Mucosa of descending colon (tissue), 3 donors: ENCODE results near the gene COL23A1. TPM values are rescaled to one million over a fixed set of nuclear protein-coding genes. Genes with fewer than 3 reads are reported as not detected.

ENCODE experiments used
- ATAC-seq: fragments of 200-7000 bp; cut with Tn5 transposase; one replicate; pipeline ENCODE4 v1.9.1; 2020; ENCODE audit warnings: mild to moderate bottlenecking, moderate library complexity
- DNase-seq, 3 donors: peaks; one replicate each; pipeline ENCODE4 v3.0.0-alpha.2; 2020
- H3K36me3 ChIP-seq: fragments of 200-600 bp; one replicate; pipeline ENCODE4 v1.8.0; 2021; ENCODE audit warnings: low read depth, mild to moderate bottlenecking
- H3K4me1 ChIP-seq: fragments of 200-600 bp; one replicate; pipeline ENCODE4 v1.8.0; 2021; ENCODE audit warnings: low read depth, mild to moderate bottlenecking
- H3K4me3 ChIP-seq: fragments of 200-600 bp; one replicate; pipeline ENCODE4 v1.8.0; 2021; ENCODE audit warnings: mild to moderate bottlenecking
- H3K9me3 ChIP-seq: fragments of 200-600 bp; one replicate; pipeline ENCODE4 v1.8.0; 2021; ENCODE audit warnings: mild to moderate bottlenecking
- CTCF ChIP-seq: fragments of 200-600 bp; IDR thresholded peaks from one replicate; pipeline ENCODE4 v1.8.0; 2022; ENCODE audit warnings: antibody characterized with exemption, mild to moderate bottlenecking
- intact Hi-C, 2 donors: fragments of 100-400 bp; cut with DNase I in 1 of 2; cut with micrococcal nuclease in 1 of 2; formaldehyde crosslinking; loops; one replicate each; pipeline versions ENCODE4 v1.11.0 to v1.11.1; 2022; cut with DNase I, micrococcal nuclease
- total RNA-seq, 3 donors: library from RNA; stranded (reverse); fragmentation: NEBNext Ultra II Directional in 2 of 3; extraction: Animal tissue kit (Norgen Biotek cat#: 25700) in 2 of 3; gene quantifications; one replicate each; pipeline versions ENCODE4 v1.2.1 to v1.2.4, GENCODE V29; 2021 to 2023
- donor health status: DM: no; HTN: no; CAD: no; lungs with moderate emphysema.
- donor health status: DM: no; HTN: no; CAD: no.
- donor health status: DM: no; HTN: yes; CAD: no.

The COL23A1 gene
- total RNA-seq, 3 donors from 2014 or later = 0.17 to 2.7 (median 0.43) TPM

GRCh38 chr5:178527458-178528307 lies 62.5 kb downstream of the COL23A1 start:
- no peak for TF ChIP-seq CTCF
- H3K4me1 ChIP-seq = no peaks in the 10 kb centered on the region
- H3K9me3 ChIP-seq = no peaks in the 10 kb centered on the region
- ATAC-seq = no peak
- H3K36me3 ChIP-seq = no peaks in the 10 kb centered on the region
- intact Hi-C loops = no loop called here
- no peak overlapping the region for H3K4me3 ChIP-seq
- no peak for DNase-seq

GRCh38 chr5:178526773-178527457 lies 63.3 kb downstream of the COL23A1 start:
- intact Hi-C loops = no loop called here
- TF ChIP-seq CTCF = no peak
- Histone ChIP-seq H3K4me3 (no peak overlapping the region), H3K4me1 (no peaks in the 10 kb centered on the region), H3K36me3 (no peaks in the 10 kb centered on the region), H3K9me3 (no peaks in the 10 kb centered on the region)
- no peak for ATAC-seq
- DNase-seq = no peak

- Histone ChIP-seq H3K9me3 (peaks cover 2% of the 10 kb centered on the region), H3K4me1 (no peaks in the 10 kb centered on the region), H3K36me3 (no peaks in the 10 kb centered on the region), H3K4me3 (no peak overlapping the region)
- no peak for DNase-seq
- TF ChIP-seq CTCF = no peak
- intact Hi-C loops = no loop called here
- ATAC-seq = no peak
Observed at GRCh38 chr5:178525906-178526732, 64.1 kb downstream of the COL23A1 start.

- intact Hi-C loops = no loop called here
- Histone ChIP-seq H3K4me1 (no peaks in the 10 kb centered on the region), H3K9me3 (peaks cover 2% of the 10 kb centered on the region), H3K4me3 (no peak overlapping the region), H3K36me3 (no peaks in the 10 kb centered on the region)
- TF ChIP-seq CTCF = no peak
- ATAC-seq (no peak), DNase-seq (no peak)
Observed at GRCh38 chr5:178524093-178524882, 65.9 kb downstream of the COL23A1 start.

- TF ChIP-seq CTCF = no peak
- Histone ChIP-seq H3K9me3 (peaks cover 2% of the 10 kb centered on the region), H3K36me3 (no peaks in the 10 kb centered on the region), H3K4me1 (no peaks in the 10 kb centered on the region), H3K4me3 (no peak overlapping the region)
- intact Hi-C loops = no loop called here
- ATAC-seq (no peak), DNase-seq (no peak)
Observed at GRCh38 chr5:178522361-178522760, 67.8 kb downstream of the COL23A1 start.
